NCI-H345 treated with DMSO at 0.1 percent for 48 hours (cell line): ENCODE results near the gene KIF21B.

Source experiments
- DNase-seq: peaks from one replicate; lab custom pipeline; 2025; ENCODE audit not compliant: unreplicated experiment; lab: John Stamatoyannopoulos, UW

Gene KIF21B

DNA sequence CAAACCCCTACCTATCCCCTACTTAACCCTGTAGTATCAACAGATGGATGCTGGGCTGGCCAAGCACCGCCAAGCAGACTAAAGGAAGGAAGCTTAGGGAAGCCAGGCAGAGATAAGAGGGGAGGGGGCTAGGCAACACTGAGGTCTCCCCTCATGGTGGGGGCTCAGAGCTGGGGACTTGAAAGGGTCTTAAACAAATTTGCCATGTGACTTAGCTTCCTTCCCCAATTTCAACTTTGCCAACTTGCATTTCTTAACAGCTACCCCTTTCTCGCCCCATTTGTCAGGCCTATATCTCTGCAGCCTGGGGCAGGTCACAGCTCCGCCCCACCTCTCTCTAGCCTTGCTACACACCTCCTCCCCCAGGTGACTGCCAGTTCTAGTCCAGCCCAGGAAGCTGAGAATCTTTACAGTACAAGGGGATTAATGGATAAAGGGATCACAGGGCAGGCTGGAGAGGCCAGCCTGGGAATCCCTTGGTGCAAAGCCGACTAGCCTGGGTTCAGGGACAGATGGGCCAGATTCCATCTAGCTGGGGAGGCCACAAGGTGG lies 3.4 kb downstream of the KIF21B start:
- no peak for DNase-seq

DNA sequence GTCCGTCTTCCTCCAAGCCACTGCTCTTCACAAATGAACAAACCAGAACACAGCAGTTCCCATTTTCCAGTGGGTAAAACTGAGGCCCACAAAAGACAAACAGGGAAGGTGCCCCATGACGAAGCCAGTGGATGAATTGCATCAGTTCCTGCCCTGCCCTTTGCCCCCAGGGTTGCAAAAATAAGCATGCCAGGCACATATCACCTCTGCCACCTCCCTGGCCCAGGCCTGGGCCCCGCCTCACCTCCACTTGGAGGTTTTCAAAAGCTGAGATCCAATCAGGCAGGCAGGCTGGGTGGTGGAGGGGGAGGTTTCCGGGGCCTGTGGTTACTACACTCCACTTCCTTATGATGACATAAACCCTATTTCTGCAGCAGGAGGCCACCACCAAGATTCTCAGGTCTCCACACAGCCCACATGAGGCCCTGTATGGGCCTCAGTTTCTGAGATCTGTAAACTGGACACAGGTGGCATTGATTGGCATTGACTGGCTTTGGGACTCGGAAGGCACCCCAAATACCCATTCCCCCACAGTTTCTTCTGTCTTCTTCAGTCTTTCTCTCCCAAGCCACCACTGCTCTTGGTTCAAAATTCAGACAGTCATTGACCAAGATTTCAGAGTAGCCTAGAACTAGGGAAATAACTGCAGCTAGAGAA lies 4.1 kb downstream of the KIF21B start:
- DNase-seq, result no peak

DNA sequence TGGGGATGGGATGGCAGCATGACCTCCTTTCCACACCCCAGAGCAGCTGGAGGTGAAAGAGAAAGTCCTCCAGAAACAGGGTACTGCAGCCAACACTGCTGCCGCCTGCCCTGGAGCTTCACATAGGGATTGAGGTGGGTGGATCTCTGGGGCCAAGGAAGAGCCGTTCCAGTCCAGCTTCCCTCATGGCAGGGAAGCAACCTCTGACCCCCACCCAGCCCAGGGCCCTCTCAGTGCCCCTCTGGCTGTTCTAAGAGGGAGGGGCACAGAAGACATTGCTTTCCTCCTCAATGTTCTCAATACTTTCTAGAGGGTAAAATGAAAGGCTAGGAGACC lies 5.7 kb downstream of the KIF21B start:
- DNase-seq, result no peak

DNA sequence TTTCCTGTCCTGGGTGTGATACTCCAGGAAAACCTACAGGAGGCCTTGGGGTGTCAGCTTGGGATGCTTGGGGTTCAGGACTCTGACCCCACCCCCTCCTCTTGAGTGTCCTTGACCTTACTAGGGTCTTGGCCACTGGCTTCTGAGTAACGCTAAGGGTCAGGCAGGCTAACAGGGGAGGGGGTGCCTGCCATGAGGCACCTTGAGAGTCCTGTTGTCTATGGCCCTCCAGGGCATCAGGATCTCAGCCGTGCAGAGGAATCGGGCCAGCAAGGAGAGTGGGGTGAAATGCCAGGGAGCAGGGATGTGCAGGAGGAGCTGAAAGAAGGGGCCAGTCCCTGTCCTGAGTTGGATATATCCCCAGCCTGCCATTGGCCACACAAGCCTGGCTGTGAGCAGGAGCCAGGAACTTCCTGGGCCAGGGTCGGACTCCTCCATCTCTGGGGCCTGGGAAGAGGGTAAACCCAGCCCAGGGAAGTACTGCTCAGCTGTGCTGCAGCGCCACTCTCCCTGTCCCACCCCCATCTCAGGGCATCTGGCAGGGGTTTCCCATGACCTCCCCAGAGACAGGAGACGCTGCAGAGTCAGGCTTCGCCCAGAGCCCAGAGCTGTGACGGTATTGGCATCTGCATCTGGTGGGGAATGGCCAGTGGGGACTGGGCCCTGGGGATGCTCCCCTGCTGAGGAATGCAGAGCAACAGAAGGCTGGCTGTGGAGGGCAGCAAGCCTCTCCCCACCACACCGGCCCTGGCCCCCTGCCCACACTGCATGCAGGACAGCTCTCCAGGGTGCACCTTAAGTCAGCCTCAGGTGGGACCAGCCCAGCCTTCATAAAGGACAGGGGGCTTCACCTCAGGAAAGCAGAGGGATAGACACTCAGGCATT lies 6.3 kb downstream of the KIF21B start:
- no peak for DNase-seq

DNA sequence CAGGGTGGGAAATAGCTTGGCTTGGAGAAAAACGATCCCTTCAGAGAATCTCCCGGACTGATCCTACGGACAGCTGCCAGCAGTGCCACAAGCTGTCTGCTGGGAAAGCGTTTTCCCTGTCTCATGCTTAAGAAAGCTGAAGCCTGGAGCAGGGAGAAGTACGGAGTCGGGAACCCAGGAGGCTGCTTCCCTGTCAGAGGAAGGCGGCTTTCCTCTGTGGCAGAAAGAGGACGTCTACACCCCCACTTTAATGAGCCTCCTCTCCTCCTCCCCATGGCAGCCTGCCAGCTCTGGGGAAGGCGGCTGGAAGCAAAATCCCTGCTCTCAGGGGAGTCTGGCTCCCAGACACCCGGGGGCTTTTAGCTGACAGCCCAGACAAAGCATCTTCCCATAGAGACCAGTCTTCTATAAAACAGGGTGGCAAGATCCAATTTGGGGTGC lies 7.3 kb downstream of the KIF21B start:
- DNase-seq, result peak; percentile 64

DNA sequence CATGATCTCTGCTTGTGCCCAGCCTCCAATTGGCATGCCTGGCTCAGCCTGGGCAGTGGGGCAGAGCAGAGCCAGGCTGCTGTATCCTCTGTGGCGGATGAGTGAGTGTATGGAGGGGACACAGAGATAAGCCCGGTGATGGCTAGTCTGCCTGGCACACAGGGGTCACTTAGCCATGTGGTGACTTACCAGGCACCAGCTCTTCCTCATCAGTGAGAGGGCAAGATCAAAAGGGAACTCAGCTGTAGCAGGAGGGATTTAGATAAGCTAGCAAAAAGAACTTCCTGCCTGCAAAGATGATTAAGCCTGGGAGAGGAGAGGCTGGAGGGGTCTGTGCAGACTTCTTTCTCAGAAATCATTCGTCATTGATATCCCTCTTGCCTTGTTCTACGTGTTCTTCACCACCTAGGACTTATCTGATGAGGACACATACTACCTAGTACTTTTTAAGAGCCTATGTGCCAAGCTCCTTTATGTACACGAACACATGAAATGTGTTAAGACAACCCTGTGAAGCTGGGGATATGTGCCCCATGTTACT lies 7.9 kb downstream of the KIF21B start:
- no peak for DNase-seq

DNA sequence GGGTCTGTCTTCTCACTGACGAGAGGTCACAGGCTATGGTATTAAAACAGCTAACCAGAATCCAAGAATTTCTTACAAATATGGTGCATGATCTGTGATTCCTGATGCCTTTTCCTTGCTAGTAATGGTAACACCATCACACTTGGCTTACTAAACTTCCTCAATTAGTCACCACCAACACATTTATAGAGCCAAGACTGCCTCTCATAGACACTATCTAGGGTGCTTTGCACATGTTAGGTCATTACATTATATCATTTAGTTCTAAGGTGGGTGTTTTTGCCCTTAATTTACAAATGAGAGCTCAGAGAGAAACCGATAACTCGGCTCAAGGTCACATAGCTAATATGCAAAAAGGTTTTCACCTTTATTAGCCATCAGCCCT lies 8.7 kb downstream of the KIF21B start:
- no peak for DNase-seq

DNA sequence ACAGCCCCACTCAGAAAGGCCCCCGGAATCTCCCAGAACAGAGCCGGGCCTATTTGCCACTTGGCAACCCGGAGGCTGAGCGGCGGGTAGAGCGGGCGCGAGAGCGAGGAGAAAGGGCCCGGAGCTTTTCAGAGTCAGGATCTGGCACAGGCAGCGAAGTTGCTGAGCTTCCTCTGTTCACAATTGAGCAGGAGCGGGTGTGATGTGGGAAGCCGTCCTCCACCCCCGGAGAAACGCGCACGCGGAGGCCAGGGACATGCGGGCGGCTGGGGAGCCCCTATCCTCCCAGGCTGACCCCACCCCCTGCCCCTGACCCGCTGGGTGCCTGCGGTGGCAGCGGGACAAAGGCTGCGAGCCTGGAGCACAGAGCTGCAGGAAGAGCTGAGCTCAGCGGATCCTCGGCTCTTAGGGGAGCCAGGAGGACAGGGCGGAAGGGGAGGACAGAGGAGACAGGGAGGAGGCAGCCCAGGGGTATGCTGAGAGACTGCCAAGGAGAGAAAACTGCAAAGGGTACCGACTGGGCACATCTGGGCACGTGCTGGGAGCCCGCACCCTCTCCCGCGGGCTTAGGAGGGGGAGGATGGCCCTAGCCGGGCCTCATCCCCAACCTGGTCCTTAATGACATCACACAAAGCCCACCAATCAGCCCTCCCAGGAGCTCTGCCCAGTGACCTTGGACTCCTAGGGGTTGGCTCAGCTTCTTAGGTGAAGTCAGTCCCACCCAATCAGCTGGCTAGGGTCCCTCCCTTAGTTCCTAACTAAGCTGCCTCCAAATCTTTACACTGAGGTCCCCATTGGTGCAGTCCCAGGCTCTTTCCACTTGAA lies 9.3 kb downstream of the KIF21B start:
- no peak for DNase-seq

DNA sequence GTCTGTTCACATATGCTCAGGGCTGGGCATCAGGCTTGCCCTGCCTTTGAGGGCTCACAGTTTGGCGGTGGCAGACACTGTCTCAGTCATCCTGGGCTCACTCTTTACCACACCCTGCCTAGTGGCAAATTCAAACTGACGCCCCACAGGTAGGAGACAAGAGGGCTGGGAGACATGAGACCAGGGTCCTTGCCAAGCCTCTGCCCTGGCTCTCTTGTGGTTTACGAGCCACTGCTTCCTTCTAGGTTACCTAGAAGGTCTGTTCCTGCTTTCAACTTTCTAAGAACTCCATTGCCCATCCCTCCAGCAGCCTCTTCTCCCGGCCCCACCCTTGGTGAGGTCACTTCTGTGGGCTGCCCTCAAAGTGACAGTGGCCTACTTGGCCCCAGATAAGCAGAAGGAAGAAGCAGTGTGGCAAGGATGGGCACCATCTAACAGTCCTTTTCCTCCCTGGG lies 10.5 kb downstream of the KIF21B start:
- no peak for DNase-seq

DNA sequence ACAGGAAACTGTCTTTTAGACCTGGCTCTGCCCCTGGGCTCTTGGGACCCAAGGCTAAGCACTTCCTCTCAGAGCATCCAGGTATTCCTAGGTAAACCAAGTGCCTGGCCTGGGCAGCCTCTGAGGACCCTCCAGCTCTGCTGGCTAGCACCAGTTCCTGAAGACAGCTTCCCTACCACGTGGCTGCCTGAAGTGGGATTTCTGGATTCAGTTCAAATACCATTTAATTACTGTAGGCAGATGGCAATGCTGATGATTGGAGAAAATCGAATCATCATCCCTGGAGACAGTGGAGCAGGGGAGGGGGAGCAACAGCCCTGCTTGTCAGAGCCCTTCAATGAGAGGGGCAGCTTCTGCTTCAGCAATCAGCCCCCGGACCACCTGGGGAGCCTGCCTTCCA lies 11.9 kb downstream of the KIF21B start:
- DNase-seq, result peak; percentile 46

DNA sequence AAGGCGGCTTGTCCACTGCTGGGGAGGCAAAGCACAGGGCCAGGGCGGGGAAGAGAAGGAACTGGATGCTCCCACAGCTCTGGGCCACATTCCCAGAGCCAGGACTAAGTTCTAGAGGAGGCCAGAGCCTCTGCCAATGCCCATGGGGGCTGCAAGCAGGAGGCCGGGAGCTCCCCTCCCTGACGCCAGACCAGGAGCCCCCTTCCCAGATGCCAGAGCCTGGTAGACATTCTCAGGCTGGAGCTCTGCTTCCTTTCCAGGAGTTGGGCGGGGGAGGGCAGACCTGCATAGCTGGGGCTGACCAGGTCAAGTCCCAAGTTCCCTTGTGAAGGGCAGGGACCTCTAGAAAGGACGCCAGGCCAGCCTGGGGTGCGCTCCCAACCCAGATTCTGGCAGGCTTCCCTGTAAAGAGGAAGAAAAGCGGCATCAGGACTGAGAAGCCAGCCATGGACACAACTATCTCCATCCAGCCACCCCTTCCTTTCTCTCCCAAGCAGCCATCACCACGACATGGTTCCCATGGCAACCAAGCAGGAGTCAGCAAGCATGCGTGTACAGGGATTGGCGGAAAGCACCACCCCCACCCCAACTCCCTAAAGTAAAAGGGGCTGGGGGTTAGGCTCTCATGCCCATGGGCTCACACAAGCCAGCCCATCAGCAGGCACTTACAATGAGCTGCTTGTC lies 13.4 kb downstream of the KIF21B start:
- no peak for DNase-seq

DNA sequence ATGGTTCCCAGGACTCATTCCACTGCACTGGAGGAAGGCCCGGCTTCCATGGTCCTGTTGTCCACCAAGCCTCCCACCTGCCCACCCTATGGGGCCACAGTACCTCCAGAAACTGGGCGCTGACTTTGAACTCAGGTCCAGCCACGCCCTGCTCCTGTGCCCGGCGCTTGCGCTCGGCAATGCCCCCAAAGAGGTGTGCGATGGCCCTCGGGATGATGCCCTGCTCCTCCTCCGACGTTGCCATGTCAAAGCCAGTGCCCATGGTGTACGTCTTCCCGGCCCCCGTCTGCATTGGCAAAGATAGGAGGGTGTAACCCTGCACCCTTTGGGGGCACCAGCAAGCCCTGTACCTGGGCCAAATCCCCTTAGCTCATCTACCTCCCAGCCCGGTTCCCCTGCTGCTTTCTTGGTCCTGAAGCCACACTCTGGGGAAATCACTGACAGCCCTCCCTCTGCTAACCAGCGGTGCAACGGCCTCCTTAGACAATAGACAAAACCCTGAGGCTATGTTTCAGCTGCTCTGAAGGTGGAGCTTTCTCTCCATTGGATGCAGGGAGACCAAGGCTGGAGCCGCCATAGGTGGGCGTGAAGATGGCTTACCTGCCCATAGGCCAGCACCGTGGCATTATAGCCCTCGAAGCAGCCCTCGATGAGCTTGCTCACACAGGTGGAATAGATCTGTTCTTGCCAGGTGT lies 14.7 kb downstream of the KIF21B start:
- DNase-seq, result peak; percentile 11

DNA sequence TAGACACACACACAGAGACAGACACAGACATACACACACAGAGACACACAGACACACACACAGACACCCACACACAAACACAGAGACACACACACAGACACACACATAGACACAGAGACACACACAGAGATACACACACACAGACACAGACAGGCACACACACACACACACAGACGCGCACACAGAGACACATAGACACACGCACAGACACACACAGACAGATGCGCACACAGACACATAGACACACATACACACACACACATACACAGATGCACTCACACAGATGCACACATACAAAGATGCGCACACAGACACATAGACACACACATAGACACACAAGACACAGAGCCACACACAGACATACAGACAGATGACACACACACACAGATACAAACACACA lies 16.0 kb downstream of the KIF21B start:
- no peak for DNase-seq

DNA sequence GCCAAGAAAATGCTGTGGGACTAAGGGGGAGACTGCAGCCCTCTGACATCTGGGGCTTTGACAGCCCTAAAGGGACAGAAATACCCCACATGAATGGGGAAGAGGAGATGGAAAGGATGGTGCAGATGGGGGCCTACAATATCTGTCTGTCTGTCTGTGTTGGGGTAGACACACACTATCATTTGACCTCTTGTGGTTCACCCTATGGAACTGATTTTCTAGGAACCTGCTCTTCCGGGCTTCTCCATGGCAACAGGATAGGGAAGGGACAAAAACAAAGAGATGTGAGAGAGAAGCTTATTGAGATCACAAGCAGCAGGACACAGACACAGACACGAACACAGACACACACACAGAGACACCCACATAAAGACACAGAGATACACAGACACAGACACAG lies 17.1 kb downstream of the KIF21B start:
- DNase-seq, result no peak

DNA sequence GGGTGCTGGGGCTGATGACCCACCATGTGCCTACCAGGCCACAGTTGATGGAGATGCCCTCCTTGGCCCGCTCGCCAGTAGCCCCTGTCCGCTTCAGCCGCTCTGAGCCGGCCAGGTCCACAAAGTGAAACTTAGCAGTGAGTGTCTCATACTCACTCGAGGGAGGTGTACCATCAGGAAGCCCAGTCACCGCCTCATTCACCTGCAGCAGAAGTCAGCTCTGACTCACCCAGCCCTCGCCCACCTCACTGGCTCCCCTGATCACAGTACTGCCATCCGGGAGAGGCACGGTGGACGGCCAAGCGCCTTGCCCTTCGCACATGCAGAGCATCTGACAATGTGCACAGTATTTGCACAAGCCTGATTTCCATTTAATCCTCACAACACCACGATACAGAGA lies 18.8 kb downstream of the KIF21B start:
- DNase-seq, result no peak

DNA sequence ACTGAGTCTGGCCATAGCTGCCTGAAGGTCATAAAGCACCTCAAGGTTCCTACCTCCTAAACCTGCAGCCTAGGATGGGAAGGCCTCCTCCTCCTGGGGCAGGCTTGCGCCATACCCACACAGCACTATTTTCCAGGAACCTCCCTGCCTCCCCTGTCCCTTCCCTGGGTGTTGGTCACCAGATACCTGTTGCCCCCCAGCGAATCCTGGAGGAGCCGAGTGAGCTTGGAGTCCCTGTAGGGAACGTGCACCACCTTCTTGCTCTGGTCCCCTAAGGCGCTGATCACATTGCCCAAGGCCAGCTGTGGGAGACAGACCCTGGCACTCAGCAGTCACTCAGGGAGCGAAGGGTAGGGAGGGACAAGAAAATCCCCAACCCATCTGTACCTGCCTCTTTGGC lies 19.4 kb downstream of the KIF21B start:
- no peak for DNase-seq

DNA sequence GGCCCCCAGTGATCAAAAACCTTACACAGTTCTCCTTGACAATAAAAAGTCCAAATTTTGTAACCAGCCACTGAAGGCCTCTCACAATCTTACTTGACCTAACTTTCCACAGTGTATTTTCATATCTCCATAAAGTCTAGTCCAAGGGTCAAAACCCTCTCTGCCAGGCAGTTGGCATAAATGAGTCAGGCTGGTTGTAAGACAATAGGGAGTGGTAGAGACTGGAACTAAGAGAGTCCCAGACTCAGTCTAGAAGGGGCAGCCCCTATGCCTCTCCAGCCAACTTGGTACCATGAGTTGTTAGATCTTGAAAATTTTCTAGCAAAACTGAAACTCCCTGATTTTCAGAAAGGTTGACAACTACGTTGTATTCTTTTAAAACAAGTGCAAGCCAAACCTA lies 21.0 kb downstream of the KIF21B start:
- no peak for DNase-seq

DNA sequence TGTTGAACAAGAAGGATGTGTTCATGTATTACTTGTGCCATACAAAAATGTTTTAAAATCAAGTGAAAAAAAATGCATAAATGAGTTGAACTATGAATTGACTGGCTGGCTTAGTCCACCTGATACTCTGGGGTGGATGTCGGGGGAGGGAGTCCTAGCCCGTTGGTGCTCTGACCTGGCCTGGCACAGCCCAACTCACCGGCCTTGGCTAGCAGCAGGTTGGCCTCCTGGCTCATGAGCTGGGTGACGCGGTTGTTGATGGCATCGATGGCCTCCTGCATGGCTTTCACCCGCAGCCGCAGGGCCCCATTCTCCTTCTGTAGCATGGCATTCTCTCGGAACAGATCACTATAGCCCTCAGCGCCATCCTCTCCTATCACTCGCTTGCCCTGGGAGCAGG lies 21.6 kb downstream of the KIF21B start:
- DNase-seq, result no peak

DNA sequence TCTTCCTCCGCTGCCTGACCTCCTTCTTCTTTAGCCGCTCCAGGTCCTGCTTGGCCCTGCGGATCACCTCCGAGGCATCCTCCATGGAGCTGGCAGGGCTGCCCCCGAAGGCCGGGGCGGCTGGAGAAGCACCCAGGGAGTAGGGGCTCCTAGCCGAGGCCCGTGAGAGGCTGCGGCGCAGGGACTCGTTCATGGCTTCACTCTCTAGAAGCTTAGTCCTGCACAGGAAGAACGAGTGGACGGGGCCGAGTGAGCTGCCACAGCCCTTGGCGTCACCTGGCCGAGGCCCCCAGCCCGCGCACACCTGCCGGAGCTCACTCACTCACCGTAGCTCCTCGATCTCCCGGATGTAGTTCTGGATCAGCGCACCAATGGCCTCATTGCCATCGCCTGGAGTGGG lies 23.1 kb downstream of the KIF21B start:
- DNase-seq, result no peak

DNA sequence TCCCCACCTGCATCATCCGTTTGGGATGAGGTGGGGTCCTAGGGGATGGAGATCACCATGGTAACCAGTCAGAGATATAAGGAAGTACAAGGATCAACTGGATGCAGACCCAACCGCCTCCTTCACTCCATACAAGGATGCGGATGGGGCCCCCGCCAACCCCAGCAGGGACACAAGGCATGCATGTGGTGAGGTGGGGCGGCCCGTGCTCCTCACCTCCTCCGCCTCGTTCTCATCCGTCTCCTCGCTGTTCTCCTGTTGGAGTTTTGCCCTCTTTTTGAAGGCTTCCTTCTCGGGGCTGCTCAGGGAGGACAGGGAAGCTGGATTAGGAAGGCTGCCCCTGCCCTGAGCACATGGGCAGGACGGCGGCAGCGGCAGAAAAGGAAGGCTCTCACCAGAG lies 23.8 kb downstream of the KIF21B start:
- no peak for DNase-seq
